ENCODE data around the gene PKIG.

DNA sequence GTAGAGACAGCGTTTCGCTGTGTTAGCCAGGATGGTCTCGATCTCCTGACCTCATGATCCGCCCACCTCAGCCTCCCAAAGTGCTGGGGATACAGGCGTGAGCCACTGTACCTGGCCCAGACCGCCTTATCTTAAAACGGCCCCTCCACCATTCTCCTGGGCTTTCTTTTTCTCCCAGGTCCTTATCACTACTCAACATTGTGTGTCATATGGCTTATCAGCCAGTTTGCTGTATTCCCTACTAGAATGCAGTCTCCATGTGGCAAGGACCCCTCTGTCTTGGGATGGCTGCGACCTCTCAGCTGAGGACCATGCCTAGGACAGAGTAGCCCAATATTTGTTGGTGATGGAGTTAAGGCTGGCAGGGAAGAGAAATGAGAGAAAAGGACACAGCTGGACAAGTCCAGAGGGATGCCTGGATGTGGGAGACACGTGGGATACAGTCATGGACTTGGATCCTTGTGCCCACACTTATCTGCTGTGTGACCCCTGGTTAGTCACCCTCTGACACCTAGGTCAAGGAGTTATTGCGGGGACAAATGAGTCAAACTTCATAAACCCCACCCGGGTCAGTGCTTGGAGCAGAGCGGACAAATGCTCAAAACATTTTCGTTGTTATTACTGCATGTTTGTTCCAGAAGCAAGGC lies 45.1 kb downstream of the PKIG start:
- no peak for TF ChIP-seq POLR2AphosphoS5 (IDR thresholded peaks at IDR 0.05)
- TF ChIP-seq, protein P1, sequence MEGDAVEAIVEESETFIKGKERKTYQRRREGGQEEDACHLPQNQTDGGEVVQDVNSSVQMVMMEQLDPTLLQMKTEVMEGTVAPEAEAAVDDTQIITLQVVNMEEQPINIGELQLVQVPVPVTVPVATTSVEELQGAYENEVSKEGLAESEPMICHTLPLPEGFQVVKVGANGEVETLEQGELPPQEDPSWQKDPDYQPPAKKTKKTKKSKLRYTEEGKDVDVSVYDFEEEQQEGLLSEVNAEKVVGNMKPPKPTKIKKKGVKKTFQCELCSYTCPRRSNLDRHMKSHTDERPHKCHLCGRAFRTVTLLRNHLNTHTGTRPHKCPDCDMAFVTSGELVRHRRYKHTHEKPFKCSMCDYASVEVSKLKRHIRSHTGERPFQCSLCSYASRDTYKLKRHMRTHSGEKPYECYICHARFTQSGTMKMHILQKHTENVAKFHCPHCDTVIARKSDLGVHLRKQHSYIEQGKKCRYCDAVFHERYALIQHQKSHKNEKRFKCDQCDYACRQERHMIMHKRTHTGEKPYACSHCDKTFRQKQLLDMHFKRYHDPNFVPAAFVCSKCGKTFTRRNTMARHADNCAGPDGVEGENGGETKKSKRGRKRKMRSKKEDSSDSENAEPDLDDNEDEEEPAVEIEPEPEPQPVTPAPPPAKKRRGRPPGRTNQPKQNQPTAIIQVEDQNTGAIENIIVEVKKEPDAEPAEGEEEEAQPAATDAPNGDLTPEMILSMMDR (IDR thresholded peaks at IDR 0.05), result no peak
